ENCODE measurements around the gene PACRG.

Gene PACRG

DNA sequence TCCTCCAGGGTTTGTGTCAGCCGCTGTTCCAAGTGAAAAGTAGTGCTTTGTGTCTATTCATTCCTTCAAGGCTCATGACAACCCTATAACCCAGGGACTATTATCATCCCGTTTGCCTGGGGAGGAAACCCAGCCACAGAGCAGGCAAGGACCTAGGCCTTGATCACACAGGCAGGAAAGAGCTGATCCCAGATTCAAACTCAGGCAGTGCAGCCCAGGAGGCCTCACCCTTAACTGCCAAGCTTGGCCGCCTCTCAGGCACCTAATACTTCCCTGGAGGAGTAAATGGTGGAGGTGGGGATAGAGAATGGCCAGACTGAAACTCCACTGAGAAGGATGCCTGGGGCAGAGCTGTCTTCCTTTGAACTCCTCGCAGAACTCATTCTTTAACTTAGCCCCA is 471.6 kb downstream of the PACRG start:
- DNase-seq (ENCODE audit: low read depth in 2 of 2), result no peak

DNA sequence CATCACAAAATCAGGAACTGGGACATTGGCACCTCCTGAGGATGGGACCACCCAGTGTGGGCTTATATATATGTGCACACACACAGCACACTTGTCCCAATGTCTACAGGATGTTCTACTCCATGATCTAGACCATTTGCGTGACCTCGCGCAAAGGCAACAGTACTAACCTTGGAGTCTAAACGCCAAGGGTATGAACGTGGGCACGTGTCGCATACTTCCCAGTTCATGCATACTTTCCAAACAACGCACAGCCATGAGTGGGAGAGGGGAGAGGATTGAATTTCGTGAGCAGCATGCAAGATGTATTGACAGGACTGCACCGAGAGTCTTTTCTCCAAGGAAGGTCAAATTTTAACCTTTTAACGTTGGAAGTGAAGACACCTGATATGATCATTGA is 472.5 kb downstream of the PACRG start:
- DNase-seq (ENCODE audit: low read depth in 2 of 2), result no peak

DNA sequence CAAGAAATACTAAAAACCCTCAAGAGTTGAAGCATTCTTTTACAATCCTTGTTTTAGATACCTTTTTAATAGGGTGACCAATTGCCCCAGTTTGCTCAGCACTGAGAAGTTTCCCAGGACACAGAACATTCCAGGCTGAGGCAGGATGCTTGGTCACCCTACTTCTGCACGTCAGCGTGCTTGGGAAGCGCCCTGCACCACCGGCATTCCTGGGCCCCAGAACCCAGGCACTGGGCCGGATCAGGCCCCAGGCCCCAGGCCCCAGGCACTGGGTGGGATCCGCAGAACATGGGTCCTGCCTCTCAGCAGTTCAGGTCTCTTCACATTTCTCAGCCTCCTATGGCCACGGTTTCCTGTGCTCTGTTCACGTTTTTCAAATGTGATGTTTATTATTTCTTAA is 472.9 kb downstream of the PACRG start:
- no peak for DNase-seq (ENCODE audit: low read depth in 2 of 2)

- no peak for DNase-seq (ENCODE audit: low read depth in 2 of 2)
Observed at GRCh38 chr6:163201855-163202254, 474.1 kb downstream of the PACRG start.

DNA sequence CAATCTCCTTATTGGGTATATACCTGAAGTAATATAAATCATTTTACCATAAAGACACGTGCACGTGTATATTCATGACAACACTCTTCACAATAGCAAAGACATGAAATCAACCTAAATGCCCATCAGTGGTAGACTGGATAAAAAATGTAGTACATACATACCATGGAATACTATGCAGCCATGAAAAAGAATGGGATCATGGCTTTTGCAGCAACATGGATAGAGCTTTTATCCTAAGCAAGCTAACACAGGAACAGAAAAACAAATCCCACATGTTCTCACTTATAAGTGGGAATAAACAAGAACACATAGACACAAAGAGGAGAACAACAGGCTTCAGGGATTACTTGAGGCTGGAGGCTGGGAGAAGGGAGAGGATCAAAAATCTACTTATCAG is 478.4 kb downstream of the PACRG start:
- DNase-seq (ENCODE audit: low read depth in 2 of 2), result no peak

DNA sequence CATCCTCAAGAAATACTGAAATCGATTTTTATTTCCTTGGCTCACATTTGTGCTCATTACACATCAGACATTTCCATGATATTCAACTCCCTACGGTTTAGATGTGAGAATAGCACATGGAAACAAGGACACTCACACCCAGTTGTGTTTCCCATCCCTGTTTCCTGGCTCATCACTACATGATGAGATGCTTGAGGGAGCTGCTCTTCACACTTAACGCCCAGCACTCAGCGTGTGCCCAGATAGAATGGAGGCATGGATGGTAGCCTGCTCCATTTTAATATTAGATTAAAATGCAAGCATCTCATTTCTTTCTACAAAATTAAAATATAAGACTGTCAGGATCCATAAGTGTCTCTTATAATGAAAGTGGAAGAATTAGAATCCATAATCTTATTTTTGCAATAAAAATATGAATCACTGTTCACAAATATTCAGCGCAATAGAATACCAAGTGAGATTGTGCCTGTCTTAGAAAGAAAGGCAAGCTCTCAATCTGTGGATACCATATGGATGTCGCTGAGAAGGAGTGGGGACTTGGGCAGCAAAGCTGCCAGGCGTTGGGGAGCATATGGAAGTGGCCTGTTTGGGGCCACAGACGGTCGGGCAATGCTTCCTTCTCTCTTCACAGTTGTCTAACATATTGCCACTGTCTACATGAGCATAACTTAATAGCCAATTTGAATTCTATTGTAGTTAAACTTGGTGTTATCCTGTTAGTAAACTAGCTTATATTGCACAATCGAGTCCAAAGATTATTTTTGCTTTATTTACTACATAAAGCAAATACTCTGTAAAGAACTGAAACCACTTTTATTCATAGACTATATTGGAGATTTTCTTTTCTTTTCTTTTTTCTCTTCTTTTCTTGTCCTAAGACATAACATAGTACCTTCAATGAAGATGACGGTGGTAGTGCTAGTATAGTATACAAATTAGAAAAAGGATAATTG is 479.9 kb downstream of the PACRG start:
- no peak for DNase-seq (ENCODE audit: low read depth in 2 of 2)

DNA sequence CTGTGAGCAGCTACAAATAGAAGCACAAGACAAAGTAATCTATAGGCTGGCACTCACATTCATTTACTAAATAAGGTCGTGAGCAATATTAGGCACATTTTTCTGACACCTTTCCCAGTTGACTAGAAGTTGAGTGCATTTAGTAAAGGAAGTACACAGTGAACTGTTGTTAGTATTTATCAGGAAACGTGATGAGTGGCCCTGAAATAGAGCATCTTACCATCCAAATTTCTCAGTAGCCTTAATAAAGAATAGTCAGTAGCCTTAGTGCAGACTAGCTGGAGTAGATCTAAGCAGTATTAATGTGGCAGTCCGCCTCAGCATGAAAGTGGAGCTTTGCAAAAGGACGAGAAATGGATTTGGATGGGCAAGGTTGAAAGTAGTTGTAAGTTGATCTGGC is 481.2 kb downstream of the PACRG start:
- DNase-seq (ENCODE audit: low read depth in 2 of 2), result no peak

GRCh38 chr6:163212123-163212522 is 484.3 kb downstream of the PACRG start:
- DNase-seq (ENCODE audit: low read depth in 2 of 2), result no peak

DNA sequence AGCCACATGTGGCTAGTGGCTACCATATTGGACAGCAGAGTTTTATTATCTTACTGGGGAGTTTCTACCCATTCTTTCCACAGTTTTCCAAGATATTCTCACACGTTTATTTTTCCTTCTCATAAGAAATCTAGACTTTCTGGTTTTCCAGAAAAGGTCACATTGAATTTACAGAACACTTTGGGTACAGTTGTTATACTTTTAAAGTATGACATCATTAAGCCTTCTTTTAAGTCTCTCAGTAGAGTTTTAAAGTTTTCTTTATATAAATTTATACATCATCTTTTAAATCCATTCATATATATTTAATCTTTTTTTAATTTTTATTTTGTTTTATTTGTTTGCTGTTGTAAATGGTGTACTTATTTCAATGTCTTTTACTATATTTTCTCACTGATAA is 486.5 kb downstream of the PACRG start:
- DNase-seq (ENCODE audit: low read depth in 2 of 2), result no peak

DNA sequence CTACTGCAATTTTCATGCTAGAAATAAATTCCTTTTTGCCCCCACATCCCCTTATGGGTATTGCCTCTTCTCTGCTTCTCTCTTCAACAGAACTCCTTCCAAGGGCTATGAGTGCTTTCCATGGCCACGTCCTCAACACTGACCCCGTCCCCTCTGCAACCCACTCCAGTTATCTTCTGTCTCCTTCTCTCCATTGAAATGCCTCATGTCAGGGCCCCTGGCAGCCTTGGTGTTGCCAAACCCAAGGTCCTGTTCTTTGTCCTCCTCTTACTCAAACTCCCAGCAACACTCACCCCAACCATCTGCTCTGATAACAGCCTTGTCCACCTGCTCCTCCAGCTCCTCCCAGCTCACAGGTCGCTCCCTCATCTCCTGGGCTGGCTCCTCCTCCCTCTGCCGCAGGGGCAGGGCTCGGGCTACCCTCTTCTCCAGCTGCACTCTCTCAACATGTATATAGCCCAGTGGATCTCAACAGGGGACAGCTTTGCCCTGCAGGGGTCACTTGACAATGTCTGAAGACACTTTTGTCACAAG is 490.7 kb downstream of the PACRG start:
- no peak for DNase-seq (ENCODE audit: low read depth in 2 of 2)

DNA sequence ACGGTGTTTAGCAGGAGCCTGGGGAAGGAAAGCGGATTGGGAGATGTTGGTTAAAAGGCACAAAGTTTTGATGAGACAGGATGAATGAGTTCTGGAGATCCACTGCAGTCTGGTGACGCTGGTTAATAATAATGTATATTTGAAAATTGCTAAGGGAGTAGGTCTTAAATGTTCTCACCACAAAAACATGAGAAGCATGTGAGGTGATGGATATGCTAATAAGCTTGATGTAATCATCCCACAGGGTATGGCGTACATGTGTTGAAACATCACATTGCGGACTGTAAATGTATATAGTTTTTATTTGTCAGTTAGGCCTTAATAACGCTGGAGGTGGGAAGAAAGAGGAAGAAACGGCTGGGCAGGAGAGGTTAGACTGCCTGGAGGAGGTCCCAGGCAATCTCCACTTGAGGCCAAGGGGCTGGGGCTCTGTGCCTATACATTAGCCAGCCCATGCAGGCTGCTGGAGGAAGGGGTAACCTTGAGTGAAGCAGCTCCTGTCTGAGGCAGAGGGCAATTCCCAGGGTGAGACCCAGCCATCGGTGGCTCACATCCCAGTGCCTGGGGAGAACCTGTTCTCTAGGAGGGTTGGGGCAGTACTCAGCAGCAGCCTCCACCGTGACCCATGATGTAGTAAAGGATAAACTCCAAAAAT is 498.5 kb downstream of the PACRG start:
- no peak for DNase-seq (ENCODE audit: low read depth in 2 of 2)

DNA sequence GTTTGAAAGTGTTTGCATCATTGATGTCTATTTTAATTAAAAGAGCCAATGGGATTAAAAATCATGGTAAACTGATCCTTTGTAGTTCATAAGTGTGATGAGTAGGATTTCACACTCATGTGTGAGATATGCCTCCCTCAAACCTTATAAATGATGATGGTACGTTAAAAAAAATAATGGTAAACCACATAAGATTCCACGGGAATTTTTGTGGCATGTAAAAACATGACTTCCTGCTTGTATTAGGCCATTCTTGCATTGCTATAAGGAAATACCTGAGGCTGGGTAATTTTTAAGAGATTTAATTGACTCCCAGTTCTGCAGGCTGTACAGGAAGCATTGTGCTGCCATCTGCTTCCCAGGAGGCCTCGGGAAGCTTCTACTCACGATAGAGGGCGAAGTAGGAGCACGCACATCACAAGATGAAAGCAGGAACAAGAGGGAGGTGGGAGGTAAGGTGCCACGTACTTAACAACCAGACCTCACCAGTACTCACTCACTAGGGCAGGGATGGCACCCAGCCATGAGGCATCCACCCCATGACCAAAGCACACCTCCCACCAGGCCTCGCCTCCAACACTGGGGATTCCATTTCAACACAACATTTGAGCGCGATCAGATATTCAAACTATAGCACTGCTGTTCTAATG is 499.2 kb downstream of the PACRG start:
- no peak for DNase-seq (ENCODE audit: low read depth in 2 of 2)

GRCh38 chr6:163228041-163228440 is 500.3 kb downstream of the PACRG start:
- no peak for DNase-seq (ENCODE audit: low read depth in 2 of 2)

GRCh38 chr6:163229050-163229449 is 501.3 kb downstream of the PACRG start:
- no peak for DNase-seq (ENCODE audit: low read depth in 2 of 2)

DNA sequence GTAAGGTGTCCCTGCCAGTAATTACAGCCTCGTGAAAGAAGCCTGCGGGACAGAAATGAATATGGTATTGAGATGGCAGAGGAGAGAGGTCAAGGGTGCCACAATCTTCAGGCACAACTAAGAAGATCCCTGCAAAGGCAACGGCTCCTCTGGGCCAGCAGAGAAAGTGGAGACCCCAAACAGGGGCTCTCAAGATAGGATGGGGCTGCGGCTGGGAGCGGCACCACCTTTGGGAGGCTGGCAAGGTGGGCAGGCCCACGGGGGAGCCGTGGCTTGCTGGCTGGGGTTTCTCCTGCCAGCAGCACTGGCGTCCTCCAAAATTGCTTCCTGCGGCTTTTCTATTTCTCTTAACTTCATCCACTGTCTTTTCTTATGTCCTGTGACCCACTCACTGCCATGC is 503.1 kb downstream of the PACRG start:
- DNase-seq (ENCODE audit: low read depth in 2 of 2), result no peak

DNA sequence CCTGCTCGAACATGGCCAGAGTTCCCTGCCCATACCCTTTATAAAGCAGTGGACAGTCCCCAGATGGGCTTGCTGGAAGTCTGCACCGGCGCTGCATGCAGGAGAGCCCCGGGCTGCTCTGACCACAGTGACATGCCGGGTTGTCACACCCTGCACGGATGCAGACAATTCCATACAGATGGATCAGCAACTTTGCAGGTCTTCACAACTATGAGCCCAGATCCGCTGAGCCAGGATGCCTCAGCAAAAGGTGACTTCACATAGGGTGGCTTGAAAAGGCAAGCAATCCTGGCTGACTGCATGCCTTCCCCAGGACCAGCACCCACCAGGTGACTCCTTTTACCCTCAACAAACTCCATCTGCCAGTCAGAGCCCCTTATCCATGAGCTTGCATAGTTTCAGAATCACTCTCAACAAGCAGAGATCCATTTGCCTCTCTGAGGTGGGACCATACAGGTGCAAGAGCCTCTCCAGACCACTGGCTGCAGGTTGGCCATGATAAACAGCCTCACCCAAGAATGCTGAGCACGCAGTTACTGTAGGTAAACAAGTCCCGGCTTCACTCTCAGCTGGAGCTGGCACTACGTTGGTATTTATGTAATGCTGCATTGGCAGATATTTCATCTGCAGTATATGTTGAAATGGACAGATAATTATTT is 503.7 kb downstream of the PACRG start:
- DNase-seq (ENCODE audit: low read depth in 2 of 2), result no peak

GRCh38 chr6:163232015-163232523 is 504.3 kb downstream of the PACRG start:
- DNase-seq (ENCODE audit: low read depth in 2 of 2), result no peak

- no peak for DNase-seq (ENCODE audit: low read depth in 2 of 2)
Observed at GRCh38 chr6:163232649-163233048, 504.9 kb downstream of the PACRG start.

GRCh38 chr6:163237110-163237509 is 509.3 kb downstream of the PACRG start:
- no peak for DNase-seq (ENCODE audit: low read depth in 2 of 2)

- no peak for DNase-seq (ENCODE audit: low read depth in 2 of 2)
Observed at GRCh38 chr6:163239572-163240340, 512.0 kb downstream of the PACRG start.

GRCh38 chr6:163240556-163240955 is 512.8 kb downstream of the PACRG start:
- no peak for DNase-seq (ENCODE audit: low read depth in 2 of 2)
